Liver (tissue), 9 donors: ENCODE results near the gene NCAM1. TPM values are rescaled to one million over a fixed set of nuclear protein-coding genes. Genes with fewer than 3 reads are reported as not detected.

Experiments
- DNase-seq: peaks from one replicate; pipeline ENCODE4 v3.0.0-alpha.2; 2017; ENCODE audit warnings: low spot score
- H3K27ac ChIP-seq, 2 donors: one replicate each; pipeline ENCODE4 v1.7.0; 2013; ENCODE audit warnings: inconsistent platforms in 2 of 2, low read length in 2 of 2, control low read depth in 1 of 2, low read depth in 1 of 2, mild to moderate bottlenecking in 1 of 2
- H3K27me3 ChIP-seq, 4 donors: one replicate each; pipeline versions ENCODE4 v1.6.1 to v1.7.0; 2013; ENCODE audit warnings: low read length in 3 of 4, inconsistent platforms in 1 of 4, mild to moderate bottlenecking in 1 of 4, moderate library complexity in 1 of 4; ENCODE audit not compliant: control insufficient read depth in 4 of 4, insufficient read depth in 4 of 4
- H3K36me3 ChIP-seq, 4 donors: one replicate each; pipeline versions ENCODE4 v1.6.1 to v1.7.0; 2013; ENCODE audit warnings: low read length in 3 of 4, mild to moderate bottlenecking in 3 of 4, low read depth in 1 of 4, moderate library complexity in 1 of 4; ENCODE audit not compliant: control insufficient read depth in 4 of 4, insufficient read depth in 3 of 4
- H3K4me1 ChIP-seq, 4 donors: one replicate each; pipeline versions ENCODE4 v1.6.1 to v1.7.0; 2013; ENCODE audit warnings: low read length in 3 of 4, mild to moderate bottlenecking in 3 of 4, moderate library complexity in 1 of 4; ENCODE audit not compliant: control insufficient read depth in 4 of 4, insufficient read depth in 4 of 4
- H3K4me3 ChIP-seq, 3 donors: one replicate each; pipeline versions ENCODE4 v1.6.1 to v1.7.0; 2013; ENCODE audit warnings: low read length in 3 of 3, control low read depth in 1 of 3, low read depth in 1 of 3, mild to moderate bottlenecking in 1 of 3
- H3K9ac ChIP-seq, 2 donors: one replicate each; pipeline ENCODE4 v1.7.0; 2013; ENCODE audit warnings: low read length in 2 of 2, mild to moderate bottlenecking in 2 of 2, moderate library complexity in 2 of 2, control low read depth in 1 of 2, low read depth in 1 of 2
- H3K9me3 ChIP-seq, 4 donors: one replicate each; pipeline versions ENCODE4 v1.6.1 to v1.7.0; 2013; ENCODE audit warnings: low read length in 3 of 4; ENCODE audit not compliant: control insufficient read depth in 4 of 4
- ATF3 ChIP-seq: IDR thresholded peaks from 2 replicates; pipeline ENCODE4 v1.6.1; 2016; ENCODE audit warnings: antibody characterized with exemption
- CTCF ChIP-seq: fragments of 150-350 bp; IDR thresholded peaks from 2 replicates; pipeline ENCODE4 v1.5.1; 2017; ENCODE audit warnings: improper control_type of control experiment, low read depth, low read length; ENCODE audit not compliant: missing input control
- EGR1 ChIP-seq, 2 donors: IDR thresholded peaks; 2 replicates each; pipeline ENCODE4 v1.6.1; 2016 to 2018; ENCODE audit warnings: antibody characterized with exemption in 2 of 2, low read depth in 2 of 2
- FOXA1 ChIP-seq: IDR thresholded peaks from 2 replicates; pipeline ENCODE4 v1.6.1; 2016; ENCODE audit warnings: antibody characterized with exemption
- FOXA2 ChIP-seq: IDR thresholded peaks from 2 replicates; pipeline ENCODE4 v1.6.1; 2016; ENCODE audit warnings: antibody characterized with exemption
- GABPA ChIP-seq, 2 donors: IDR thresholded peaks in 1 of 2; conservative IDR thresholded peaks in 1 of 2; 2 replicates each; pipeline ENCODE4 v1.6.1; 2016; ENCODE audit warnings: antibody characterized with exemption in 2 of 2, mild to moderate bottlenecking in 1 of 2, moderate library complexity in 1 of 2
- HNF4A ChIP-seq, 2 donors: conservative IDR thresholded peaks; 2 replicates each; pipeline ENCODE4 v1.6.1; 2016; ENCODE audit warnings: antibody characterized with exemption in 2 of 2, mild to moderate bottlenecking in 2 of 2
- HNF4G ChIP-seq: IDR thresholded peaks from 2 replicates; pipeline ENCODE4 v1.6.1; 2016; ENCODE audit warnings: antibody characterized with exemption
- JUND ChIP-seq, 2 donors: IDR thresholded peaks; 2 replicates each; pipeline ENCODE4 v1.6.1; 2016; ENCODE audit warnings: antibody characterized with exemption in 2 of 2
- MAX ChIP-seq: IDR thresholded peaks from 2 replicates; pipeline ENCODE4 v1.6.1; 2016; ENCODE audit warnings: antibody characterized with exemption
- NR2F2 ChIP-seq: IDR thresholded peaks from 2 replicates; pipeline ENCODE4 v1.6.1; 2016; ENCODE audit warnings: antibody characterized with exemption
- RAD21 ChIP-seq, 2 donors: IDR thresholded peaks; 2 replicates each; pipeline ENCODE4 v1.6.1; 2016; ENCODE audit warnings: antibody characterized with exemption in 2 of 2, mild to moderate bottlenecking in 2 of 2
- REST ChIP-seq: IDR thresholded peaks from 2 replicates; pipeline ENCODE4 v1.6.1; 2016; ENCODE audit warnings: antibody characterized with exemption, mild to moderate bottlenecking
- RXRA ChIP-seq, 2 donors: IDR thresholded peaks; 2 replicates each; pipeline ENCODE4 v1.6.1; 2017 to 2018; ENCODE audit warnings: antibody characterized with exemption in 2 of 2, mild to moderate bottlenecking in 1 of 2
- SP1 ChIP-seq: IDR thresholded peaks from 2 replicates; pipeline ENCODE4 v1.6.1; 2018; ENCODE audit warnings: antibody characterized with exemption, mild to moderate bottlenecking
- TAF1 ChIP-seq: conservative IDR thresholded peaks from 2 replicates; pipeline ENCODE4 v1.6.1; 2016; ENCODE audit warnings: antibody characterized with exemption, mild to moderate bottlenecking
- YY1 ChIP-seq: IDR thresholded peaks from 2 replicates; pipeline ENCODE4 v1.6.1; 2016; ENCODE audit warnings: antibody characterized with exemption, mild to moderate bottlenecking
- ZBTB33 ChIP-seq: IDR thresholded peaks from 2 replicates; pipeline ENCODE4 v1.6.1; 2016; ENCODE audit warnings: antibody characterized with exemption
- WGBS: extraction: QIAGEN DNeasy Blood & Tissue Kit; methylation state at CpG from one replicate; pipeline ENCODE4 v1.1.7; 2013; 5-methylcytosine and 5-hydroxymethylcytosine counted together
- polyA plus RNA-seq, 2 donors: library from polyadenylated mRNA; stranded (reverse) in 1 of 2; unstranded in 1 of 2; fragments of 200-250 nt in 1 of 2; fragments of >200 nt in 1 of 2; fragmentation: Nextera tagmentation in 1 of 2; extraction: Ambion mirVana in 1 of 2; gene quantifications; one replicate each; pipeline versions ENCODE4 v1.2.1 to v1.2.3, GENCODE V29; 2013 to 2015
- total RNA-seq, 2 donors: library from RNA; depleted of rRNA; stranded (reverse); fragments of >200 nt; gene quantifications; one replicate each; pipeline ENCODE4 v1.2.3, GENCODE V29; 2014
- donor health status: healthy.
- donor health status: healthy.
- donor health status: healthy.
- donor health status: healthy.
- donor health status: healthy.

NCAM1 gene
- total and polyA plus RNA-seq, 4 donors = 0.65 to 2.1 (median 0.88) TPM

- no peaks in the 10 kb centered on the region for H3K36me3 ChIP-seq
- TF ChIP-seq NR2F2 (no peak), FOXA2 (no peak), CTCF (no peak), TAF1 (no peak), HNF4G (no peak), HNF4A (conservative IDR thresholded peaks at IDR 0.05) (no peak), EGR1 (IDR thresholded peaks at IDR 0.05; ENCODE audit: low read depth in 2 of 2) (no peak), YY1 (no peak), JUND (IDR thresholded peaks at IDR 0.05) (no peak), RAD21 (IDR thresholded peaks at IDR 0.05) (no peak), ZBTB33 (no peak), REST (no peak), RXRA (IDR thresholded peaks at IDR 0.05) (no peak), SP1 (no peak), GABPA (IDR thresholded peaks at IDR 0.05 in 1 of 2, conservative IDR thresholded peaks at IDR 0.05 in 1 of 2) (no peak), MAX (no peak), ATF3 (no peak), FOXA1 (no peak)
- no peaks in the 10 kb centered on the region for H3K9me3 ChIP-seq
- no peak overlapping the region for H3K4me3 ChIP-seq
- H3K27ac ChIP-seq = no peak overlapping the region
- DNase-seq = no peak
- no peak overlapping the region for H3K9ac ChIP-seq
- 78% methylated on average over 4 of the region's 4 CpGs for WGBS
- H3K4me1 ChIP-seq = no peaks in the 10 kb centered on the region
- H3K27me3 ChIP-seq = no peaks in the 10 kb centered on the region
Observed at GRCh38 chr11:113138731-113139130, 177.5 kb downstream of the NCAM1 start.

- WGBS = 84% methylated on average over 5 of the region's 5 CpGs
- no peak for TF ChIP-seq RAD21 (IDR thresholded peaks at IDR 0.05)
- TF ChIP-seq EGR1 (IDR thresholded peaks at IDR 0.05; ENCODE audit: low read depth in 2 of 2) = no peak
- no peak for TF ChIP-seq GABPA (IDR thresholded peaks at IDR 0.05 in 1 of 2, conservative IDR thresholded peaks at IDR 0.05 in 1 of 2)
- no peak for TF ChIP-seq FOXA2
- no peak for TF ChIP-seq YY1
- no peak for TF ChIP-seq CTCF
- no peak for TF ChIP-seq FOXA1
- no peak for TF ChIP-seq ATF3
- TF ChIP-seq REST = no peak
- no peak for TF ChIP-seq NR2F2
- no peak for TF ChIP-seq HNF4A (conservative IDR thresholded peaks at IDR 0.05)
- TF ChIP-seq JUND (IDR thresholded peaks at IDR 0.05) = no peak
Observed at GRCh38 chr11:113141010-113141409, 179.8 kb downstream of the NCAM1 start.

More at GRCh38 chr11:113141010-113141409, 179.8 kb downstream of the NCAM1 start:
- no peak overlapping the region for H3K9ac ChIP-seq
- no peak overlapping the region for H3K27ac ChIP-seq
- no peak overlapping the region for H3K4me3 ChIP-seq
- no peaks in the 10 kb centered on the region for H3K27me3 ChIP-seq
- no peaks in the 10 kb centered on the region for H3K4me1 ChIP-seq
- no peak for DNase-seq
- H3K36me3 ChIP-seq = no peaks in the 10 kb centered on the region
- no peaks in the 10 kb centered on the region for H3K9me3 ChIP-seq
